Measurements from ENCODE around the gene CEP128.

The CEP128 gene

DNA sequence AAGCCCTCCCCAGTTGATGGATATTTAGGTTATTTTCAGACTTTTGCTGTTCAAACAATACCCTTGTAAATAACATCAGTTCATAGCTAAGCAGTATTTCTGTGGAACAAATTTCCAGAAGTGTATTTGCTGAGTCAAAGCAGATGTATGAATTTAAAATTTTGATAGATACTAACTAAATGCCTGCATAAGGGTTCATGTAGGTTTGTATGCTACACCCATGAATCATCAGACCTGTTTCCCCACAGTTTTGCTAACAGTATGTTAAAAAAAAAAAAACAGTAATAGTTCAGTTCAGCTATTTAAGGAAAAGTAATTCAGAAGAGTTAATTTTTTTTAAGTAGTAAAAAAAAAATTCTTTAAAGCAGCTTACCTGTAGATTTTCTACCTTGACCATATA lies 494.1 kb downstream of the CEP128 start:
- H3K4me1 ChIP-seq (ENCODE audit: control insufficient read depth, insufficient read depth, low read length) = no peaks in the 10 kb centered on the region
- H3K9me3 ChIP-seq (ENCODE audit: control insufficient read depth, insufficient read depth, low read length) = peaks cover 6% of the 10 kb centered on the region
- no peaks in the 10 kb centered on the region for H3K27me3 ChIP-seq (ENCODE audit: control insufficient read depth, insufficient read depth, low read length)
- no peaks in the 10 kb centered on the region for H3K36me3 ChIP-seq (ENCODE audit: control insufficient read depth, insufficient read depth, low read length)
- H3K4me3 ChIP-seq (ENCODE audit: low read depth, low read length) = no peak overlapping the region
- no peak overlapping the region for H3K9ac ChIP-seq (ENCODE audit: low read depth, low read length)
